Suprapubic skin (tissue), 4 donors: ENCODE data around the gene VCAM1. TPM values are rescaled to one million over a fixed set of nuclear protein-coding genes. Genes with fewer than 3 reads are reported as not detected.

Source experiments
- DNase-seq, 2 donors: peaks; one replicate each; pipeline ENCODE4 v3.0.0-alpha.2; 2019; ENCODE audit warnings: low spot score in 2 of 2
- H3K27ac ChIP-seq: fragments of 200-600 bp; sonication (generic); one replicate; pipeline ENCODE4 v1.5.1; 2019
- H3K27me3 ChIP-seq: fragments of 200-600 bp; sonication (generic); one replicate; pipeline ENCODE4 v1.5.1; 2019
- H3K36me3 ChIP-seq: fragments of 200-600 bp; sonication (generic); one replicate; pipeline ENCODE4 v1.5.1; 2019
- H3K4me1 ChIP-seq: fragments of 200-600 bp; sonication (generic); one replicate; pipeline ENCODE4 v1.5.1; 2019
- H3K4me3 ChIP-seq: fragments of 200-600 bp; sonication (generic); one replicate; pipeline ENCODE4 v1.5.1; 2019; ENCODE audit warnings: mild to moderate bottlenecking
- H3K9me3 ChIP-seq: fragments of 200-600 bp; sonication (generic); one replicate; pipeline ENCODE4 v1.5.1; 2019
- CTCF ChIP-seq, 2 donors: fragments of 200-600 bp in 1 of 2; fragments of 450-650 bp in 1 of 2; sonication (generic) in 1 of 2; IDR thresholded peaks; one replicate each; pipeline ENCODE4 v1.5.1; 2016 to 2019; ENCODE audit warnings: antibody characterized with exemption in 2 of 2, mild to moderate bottlenecking in 1 of 2, moderate library complexity in 1 of 2
- EP300 ChIP-seq: sonication (generic); formaldehyde crosslinking; IDR thresholded peaks from one replicate; pipeline ENCODE4 v1.6.1; 2017; ENCODE audit warnings: antibody characterized with exemption
- POLR2A ChIP-seq, 2 donors: fragments of 450-650 bp; IDR thresholded peaks; one replicate each; pipeline ENCODE4 v1.6.1; 2017; ENCODE audit warnings: antibody characterized with exemption in 2 of 2, mild to moderate bottlenecking in 2 of 2, moderate library complexity in 2 of 2
- POLR2AphosphoS5 ChIP-seq, 3 donors: sonication (generic); formaldehyde crosslinking; IDR thresholded peaks; one replicate each; pipeline ENCODE4 v1.6.1; 2017; ENCODE audit warnings: antibody characterized with exemption in 3 of 3
- WGBS: methylation state at CpG from one replicate; pipeline ENCODE4 v1.1.5; 2018; 5-methylcytosine and 5-hydroxymethylcytosine counted together
- total RNA-seq, 4 donors: library from RNA; depleted of rRNA; stranded (reverse); fragments of >200 nt; gene quantifications; one replicate each; pipeline ENCODE4 v1.1.0, GENCODE V29; 2016

VCAM1 gene
- total RNA-seq, 4 donors from 2014 or later, result 0.34 to 2.5 (median 1.5) TPM

GRCh38 chr1:100785470-100786052, 66.0 kb downstream of the VCAM1 start:
- TF ChIP-seq EP300 (no peak), POLR2A (IDR thresholded peaks at IDR 0.05) (no peak), POLR2AphosphoS5 (IDR thresholded peaks at IDR 0.05) (no peak), CTCF (IDR thresholded peaks at IDR 0.05) (no peak)
- Histone ChIP-seq H3K9me3 (no peaks in the 10 kb centered on the region), H3K36me3 (no peaks in the 10 kb centered on the region), H3K4me1 (no peaks in the 10 kb centered on the region), H3K27ac (no peak overlapping the region), H3K4me3 (no peak overlapping the region), H3K27me3 (no peaks in the 10 kb centered on the region)
- 49% methylated on average over 5 of the region's 5 CpGs for WGBS
- DNase-seq, result no peak

GRCh38 chr1:100786870-100787269, 67.3 kb downstream of the VCAM1 start:
- Histone ChIP-seq H3K36me3 (no peaks in the 10 kb centered on the region), H3K27ac (no peak overlapping the region), H3K4me3 (no peak overlapping the region), H3K9me3 (no peaks in the 10 kb centered on the region), H3K4me1 (no peaks in the 10 kb centered on the region), H3K27me3 (no peaks in the 10 kb centered on the region)
- TF ChIP-seq CTCF (IDR thresholded peaks at IDR 0.05), result no peak
- no peak for TF ChIP-seq POLR2A (IDR thresholded peaks at IDR 0.05)
- no peak for TF ChIP-seq EP300
- TF ChIP-seq POLR2AphosphoS5 (IDR thresholded peaks at IDR 0.05), result no peak
- 78% methylated on average over 2 of the region's 2 CpGs for WGBS
- DNase-seq, result no peak

Other genes with a start within 250 kb of the VCAM1 start
- gene GPR88, start 181.6 kb upstream of the VCAM1 start, total RNA-seq, result not detected
- gene EXTL2, start 175.1 kb downstream of the VCAM1 start, total RNA-seq, result 1 to 10 TPM; 3.8 to 5.9 (median 5.0) TPM
- 10 to 100 TPM; 16.4 to 22.5 (median 19.5) TPM for gene SLC30A7, start 176.3 kb downstream of the VCAM1 start, total RNA-seq